Measurements from ENCODE around the gene ZFP36. TPM values are rescaled to one million over a fixed set of nuclear protein-coding genes. Genes with fewer than 3 reads are reported as not detected.

Gene ZFP36
- total RNA-seq, 1 donor from 2014 or later, result 21.6 TPM

- H3K4me1 Mint-ChIP-seq (ENCODE audit: low read depth, unreplicated experiment), result peaks cover 21% of the 10 kb centered on the region
- no peaks in the 10 kb centered on the region for H3K27me3 ChIP-seq (ENCODE audit: insufficient read depth, low read length)
- no peak overlapping the region for H3K27ac Mint-ChIP-seq (ENCODE audit: unreplicated experiment)
- no peaks in the 10 kb centered on the region for H3K9me3 ChIP-seq (ENCODE audit: insufficient read depth, low read depth, low read length)
- no peaks in the 10 kb centered on the region for H3K27me3 Mint-ChIP-seq (ENCODE audit: low read depth, unreplicated experiment)
- H3K27ac ChIP-seq (ENCODE audit: low read depth, low read length), result no peak overlapping the region
- no peak overlapping the region for H2AFZ ChIP-seq (ENCODE audit: low read depth, low read length)
- FAIRE-seq (no peak), DNase-seq (ENCODE audit: low read depth) (no peak)
- no peak overlapping the region for H3K4me3 ChIP-seq (ENCODE audit: insufficient read depth, low read depth, low read length)
- H3K9ac ChIP-seq (ENCODE audit: low read length), result no peak overlapping the region
- H3K36me3 ChIP-seq (ENCODE audit: insufficient read depth, low read length), result peaks cover 27% of the 10 kb centered on the region
- H3K36me3 Mint-ChIP-seq (ENCODE audit: low read depth, unreplicated experiment), result peaks cover 29% of the 10 kb centered on the region
- peaks cover 8% of the 10 kb centered on the region for H3K79me2 ChIP-seq (ENCODE audit: insufficient read depth, low read length)
- TF ChIP-seq EZH2 (IDR thresholded peaks at IDR 0.05; ENCODE audit: insufficient read depth, low read length), result no peak
- no peak for TF ChIP-seq CTCF (IDR thresholded peaks at IDR 0.05; ENCODE audit: insufficient read depth, low read depth, low read length)
- H3K9me3 Mint-ChIP-seq (ENCODE audit: unreplicated experiment), result no peaks in the 10 kb centered on the region
- no peak overlapping the region for H3K4me3 Mint-ChIP-seq (ENCODE audit: unreplicated experiment)
- peaks cover 24% of the 10 kb centered on the region for H4K20me1 ChIP-seq (ENCODE audit: insufficient read depth, low read length)
- peaks cover 26% of the 10 kb centered on the region for H3K4me1 ChIP-seq (ENCODE audit: insufficient read depth, low read length)
- H3K4me2 ChIP-seq (ENCODE audit: low read length), result no peak overlapping the region
These were observed 41.1 kb upstream of the ZFP36 start for GRCh38 chr19:39365531-39365930.

- Histone ChIP-seq H3K79me2 (ENCODE audit: insufficient read depth, low read length) (peaks cover 3% of the 10 kb centered on the region), H4K20me1 (ENCODE audit: insufficient read depth, low read length) (peaks cover 15% of the 10 kb centered on the region), H3K4me3 (ENCODE audit: insufficient read depth, low read depth, low read length) (no peak overlapping the region), H3K27me3 (ENCODE audit: insufficient read depth, low read length) (no peaks in the 10 kb centered on the region), H3K27ac (ENCODE audit: low read depth, low read length) (no peak overlapping the region), H3K9me3 (ENCODE audit: insufficient read depth, low read depth, low read length) (no peaks in the 10 kb centered on the region), H2AFZ (ENCODE audit: low read depth, low read length) (no peak overlapping the region), H3K9ac (ENCODE audit: low read length) (no peak overlapping the region), H3K4me2 (ENCODE audit: low read length) (no peak overlapping the region), H3K36me3 (ENCODE audit: insufficient read depth, low read length) (peaks cover 25% of the 10 kb centered on the region), H3K4me1 (ENCODE audit: insufficient read depth, low read length) (peaks cover 15% of the 10 kb centered on the region)
- no peak overlapping the region for H3K4me3 Mint-ChIP-seq (ENCODE audit: unreplicated experiment)
- peaks cover 3% of the 10 kb centered on the region for H3K4me1 Mint-ChIP-seq (ENCODE audit: low read depth, unreplicated experiment)
- H3K9me3 Mint-ChIP-seq (ENCODE audit: unreplicated experiment), result no peaks in the 10 kb centered on the region
- FAIRE-seq (no peak), DNase-seq (ENCODE audit: low read depth) (no peak)
- peaks cover 36% of the 10 kb centered on the region for H3K36me3 Mint-ChIP-seq (ENCODE audit: low read depth, unreplicated experiment)
- no peaks in the 10 kb centered on the region for H3K27me3 Mint-ChIP-seq (ENCODE audit: low read depth, unreplicated experiment)
- no peak for TF ChIP-seq CTCF (IDR thresholded peaks at IDR 0.05; ENCODE audit: insufficient read depth, low read depth, low read length)
- no peak for TF ChIP-seq EZH2 (IDR thresholded peaks at IDR 0.05; ENCODE audit: insufficient read depth, low read length)
- H3K27ac Mint-ChIP-seq (ENCODE audit: unreplicated experiment), result no peak overlapping the region
These were observed 37.4 kb upstream of the ZFP36 start for GRCh38 chr19:39369200-39369599.

- peaks cover 38% of the 10 kb centered on the region for H3K36me3 Mint-ChIP-seq (ENCODE audit: low read depth, unreplicated experiment)
- no peaks in the 10 kb centered on the region for H3K9me3 Mint-ChIP-seq (ENCODE audit: unreplicated experiment)
- DNase-seq (ENCODE audit: low read depth), result no peak
These were observed 35.9 kb upstream of the ZFP36 start for GRCh38 chr19:39370735-39371134.

More at GRCh38 chr19:39370735-39371134, 35.9 kb upstream of the ZFP36 start:
- H3K4me2 ChIP-seq (ENCODE audit: low read length), result no peak overlapping the region
- TF ChIP-seq CTCF (IDR thresholded peaks at IDR 0.05; ENCODE audit: insufficient read depth, low read depth, low read length), result no peak
- no peaks in the 10 kb centered on the region for H3K9me3 ChIP-seq (ENCODE audit: insufficient read depth, low read depth, low read length)
- no peak overlapping the region for H3K27ac Mint-ChIP-seq (ENCODE audit: unreplicated experiment)
- H4K20me1 ChIP-seq (ENCODE audit: insufficient read depth, low read length), result peaks cover 15% of the 10 kb centered on the region
- H3K4me1 ChIP-seq (ENCODE audit: insufficient read depth, low read length), result peaks cover 15% of the 10 kb centered on the region
- H3K4me3 Mint-ChIP-seq (ENCODE audit: unreplicated experiment), result no peak overlapping the region
- peaks cover 3% of the 10 kb centered on the region for H3K4me1 Mint-ChIP-seq (ENCODE audit: low read depth, unreplicated experiment)
- H3K9ac ChIP-seq (ENCODE audit: low read length), result no peak overlapping the region
- H3K4me3 ChIP-seq (ENCODE audit: insufficient read depth, low read depth, low read length), result no peak overlapping the region
- no peaks in the 10 kb centered on the region for H3K27me3 ChIP-seq (ENCODE audit: insufficient read depth, low read length)
- peaks cover 28% of the 10 kb centered on the region for H3K36me3 ChIP-seq (ENCODE audit: insufficient read depth, low read length)
- H3K79me2 ChIP-seq (ENCODE audit: insufficient read depth, low read length), result peaks cover 5% of the 10 kb centered on the region
- no peak for FAIRE-seq
- no peaks in the 10 kb centered on the region for H3K27me3 Mint-ChIP-seq (ENCODE audit: low read depth, unreplicated experiment)
- no peak overlapping the region for H2AFZ ChIP-seq (ENCODE audit: low read depth, low read length)
- no peak overlapping the region for H3K27ac ChIP-seq (ENCODE audit: low read depth, low read length)
